Thyroid gland (tissue), 4 donors: ENCODE measurements around the gene PRRT2. TPM values are rescaled to one million over a fixed set of nuclear protein-coding genes. Genes with fewer than 3 reads are reported as not detected.

Experiments
- DNase-seq, 2 donors: peaks; one replicate each; pipeline ENCODE4 v3.0.0-alpha.2; 2019
- H3K27ac ChIP-seq, 3 donors: fragments of 200-600 bp; sonication (generic); 1 replicate in 2 of 3; 2 replicates in 1 of 3; pipeline ENCODE4 v1.5.1; 2016 to 2019; ENCODE audit warnings: mild to moderate bottlenecking in 1 of 3, moderate library complexity in 1 of 3
- H3K27me3 ChIP-seq: fragments of 200-600 bp; sonication (generic); one replicate; pipeline ENCODE4 v1.5.1; 2019
- H3K36me3 ChIP-seq, 2 donors: fragments of 200-600 bp; sonication (generic); one replicate each; pipeline ENCODE4 v1.5.1; 2016 to 2019
- H3K4me1 ChIP-seq, 2 donors: fragments of 200-600 bp; sonication (generic); one replicate each; pipeline ENCODE4 v1.5.1; 2017 to 2019
- H3K4me3 ChIP-seq, 3 donors: fragments of 200-600 bp; sonication (generic); replicated peaks in 1 of 3; 1 replicate in 2 of 3; 2 replicates in 1 of 3; pipeline ENCODE4 v1.5.1; 2016; ENCODE audit warnings: mild to moderate bottlenecking in 1 of 3
- H3K9me3 ChIP-seq: fragments of 200-600 bp; sonication (generic); one replicate; pipeline ENCODE4 v1.5.1; 2017
- CTCF ChIP-seq, 6 experiments: fragments of 200-600 bp in 3 of 6; fragments of 450-650 bp in 3 of 6; sonication (generic) in 3 of 6; IDR thresholded peaks; one replicate each; pipeline ENCODE4 v1.5.1; 2016 to 2019; ENCODE audit warnings: antibody characterized with exemption in 6 of 6, mild to moderate bottlenecking in 2 of 6, inconsistent platforms in 1 of 6, moderate library complexity in 1 of 6
- POLR2A ChIP-seq, 2 donors: fragments of 450-650 bp; IDR thresholded peaks; one replicate each; pipeline ENCODE4 v1.6.1; 2017; ENCODE audit warnings: antibody characterized with exemption in 2 of 2, mild to moderate bottlenecking in 2 of 2, moderate library complexity in 1 of 2
- WGBS, 2 donors: methylation state at CpG; one replicate each; pipeline ENCODE4 v1.1.5; 2017; 5-methylcytosine and 5-hydroxymethylcytosine counted together
- intact Hi-C: fragments of 100-400 bp; cut with DNase I; formaldehyde crosslinking; loops from one replicate; pipeline ENCODE4 v1.15.1; 2023
- total RNA-seq, 4 donors: library from RNA; depleted of rRNA; stranded (reverse); fragments of >200 nt; gene quantifications; one replicate each; pipeline ENCODE4 v1.2.3, GENCODE V29; 2016

Gene PRRT2
- total RNA-seq, 4 donors from 2014 or later = 0.89 to 4.0 (median 2.4) TPM

- peaks cover 21 to 27% of the 10 kb centered on the region in 2 donors for H3K36me3 ChIP-seq
- WGBS, 2 donors = 83% methylated on average over 8 to 10 of the region's 10 CpGs
- H3K9me3 ChIP-seq = no peaks in the 10 kb centered on the region
- no peak overlapping the region for H3K4me3 ChIP-seq
- no peak for TF ChIP-seq CTCF (IDR thresholded peaks at IDR 0.05)
- no peak for TF ChIP-seq POLR2A (IDR thresholded peaks at IDR 0.05)
- intact Hi-C loops = no loop called here
- no peaks in the 10 kb centered on the region for H3K27me3 ChIP-seq
- H3K27ac ChIP-seq = no peak overlapping the region
- H3K4me1 ChIP-seq = peaks cover 13% of the 10 kb centered on the region in 2 donors
- DNase-seq = no peak
Measured at GRCh38 chr16:29858149-29858849, 46.3 kb downstream of the PRRT2 start.

GRCh38 chr16:29858974-29859373 is 47.0 kb downstream of the PRRT2 start:
- Histone ChIP-seq H3K27ac (no peak overlapping the region), H3K4me1 (peaks cover 13% of the 10 kb centered on the region in 2 donors), H3K36me3 (peaks cover 21 to 27% of the 10 kb centered on the region in 2 donors), H3K27me3 (no peaks in the 10 kb centered on the region), H3K9me3 (no peaks in the 10 kb centered on the region), H3K4me3 (no peak overlapping the region)
- intact Hi-C loops = no loop called here
- TF ChIP-seq POLR2A (IDR thresholded peaks at IDR 0.05) = no peak
- TF ChIP-seq CTCF (IDR thresholded peaks at IDR 0.05) = no peak
- no peak for DNase-seq
- 100% methylated on average over 3 of the region's 19 CpGs; no CpG with 5 or more reads in 1 of the 2 donors for WGBS, 2 donors

- Histone ChIP-seq H3K4me3 (no peak overlapping the region), H3K27me3 (no peaks in the 10 kb centered on the region), H3K27ac (no peak overlapping the region), H3K9me3 (no peaks in the 10 kb centered on the region), H3K4me1 (peaks cover 13% of the 10 kb centered on the region in 2 donors), H3K36me3 (peaks cover 21 to 27% of the 10 kb centered on the region in 2 donors)
- intact Hi-C loops = no loop called here
- DNase-seq = no peak
- 82 to 89% methylated on average over 9 of the region's 9 CpGs for WGBS, 2 donors
- TF ChIP-seq POLR2A (IDR thresholded peaks at IDR 0.05) (no peak), CTCF (IDR thresholded peaks at IDR 0.05) (no peak)
Measured at GRCh38 chr16:29860218-29860617, 48.2 kb downstream of the PRRT2 start.

- TF ChIP-seq POLR2A (IDR thresholded peaks at IDR 0.05) = no peak
- TF ChIP-seq CTCF (IDR thresholded peaks at IDR 0.05) = no peak
- peaks cover 21 to 27% of the 10 kb centered on the region in 2 donors for H3K36me3 ChIP-seq
- peak overlapping the region; percentile 92 to 97 (median 93) for H3K27ac ChIP-seq
- peaks cover 13% of the 10 kb centered on the region in 2 donors for H3K4me1 ChIP-seq
- H3K4me3 ChIP-seq = peak overlapping the region; percentile 84 to 100 (median 92)
- H3K27me3 ChIP-seq = no peaks in the 10 kb centered on the region
- 2 to 3% methylated on average over 23 of the region's 27 CpGs for WGBS, 2 donors
- no peaks in the 10 kb centered on the region for H3K9me3 ChIP-seq
- intact Hi-C loops = no loop called here
- DNase-seq = peak; percentile 49 to 54
Measured at GRCh38 chr16:29862383-29862883, 50.4 kb downstream of the PRRT2 start.
